ENCODE data around the gene MAP2K2.
A peak's percentile ranks its signal among the peaks of the same experiment; 100 is the strongest.
"Not testable (repeated sequence)": the region's sequence is repeated elsewhere in the genome, so short reads cannot be mapped to it uniquely, and the experiment has no call there.

The MAP2K2 gene

DNA sequence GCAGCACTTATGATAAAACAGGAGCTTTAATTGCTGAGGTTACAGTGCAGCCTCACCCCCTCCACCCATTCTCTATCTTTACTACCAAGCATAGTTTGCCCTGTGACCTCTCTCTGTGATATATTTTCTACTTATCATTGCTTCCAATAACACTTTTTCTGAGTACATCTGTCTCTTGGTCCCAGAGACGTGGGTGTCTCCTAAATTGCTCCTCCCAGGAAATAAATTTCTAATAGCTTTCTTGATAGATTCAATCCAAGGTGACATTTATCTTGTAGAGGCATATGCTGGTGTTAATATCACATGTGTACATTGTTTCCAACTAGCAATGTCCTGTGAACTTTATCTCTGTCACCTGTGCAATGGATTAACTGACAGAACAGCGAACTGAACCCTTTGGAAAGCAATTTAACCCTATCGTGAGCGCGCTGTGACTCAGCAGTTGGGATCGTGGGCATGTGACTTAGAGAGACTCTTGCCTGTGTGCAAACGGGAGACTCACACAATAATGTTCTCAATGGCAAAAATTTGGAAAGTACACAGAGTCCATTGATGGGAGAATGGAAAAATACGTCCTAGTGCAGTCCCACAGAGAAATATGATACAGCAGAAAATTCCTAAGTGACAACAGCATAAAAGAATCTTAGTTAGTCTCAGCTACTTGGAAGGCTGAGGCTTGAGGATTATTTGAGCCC, 7.0 kb upstream of the MAP2K2 start:
- DNase-seq (ENCODE audit: low read depth in 2 of 2) = no peak

GRCh38 chr19:4129050-4129449, 5.1 kb upstream of the MAP2K2 start:
- not testable (repeated sequence) for DNase-seq (ENCODE audit: low read depth in 2 of 2)

GRCh38 chr19:4127322-4127721, 3.4 kb upstream of the MAP2K2 start:
- not testable (repeated sequence) for DNase-seq (ENCODE audit: low read depth in 2 of 2)

DNA sequence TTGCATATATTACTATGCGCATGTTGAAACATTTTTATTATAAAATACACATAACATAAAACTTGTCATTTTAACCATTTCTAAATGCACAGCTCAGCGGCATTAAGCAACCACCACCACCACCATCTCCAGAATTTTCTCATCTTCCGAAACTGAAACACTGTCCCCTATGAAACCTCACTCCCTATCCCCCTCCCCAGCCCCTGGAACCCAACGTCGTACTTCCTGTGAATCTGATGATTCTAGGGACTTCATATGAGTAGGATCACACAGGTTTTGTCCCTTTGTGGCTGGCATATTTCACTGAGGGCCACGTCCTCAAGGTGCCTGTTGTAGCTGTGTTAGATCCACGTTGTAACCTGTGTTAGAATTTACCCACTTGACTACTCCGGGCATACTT, 716 bp upstream of the MAP2K2 start:
- DNase-seq (ENCODE audit: low read depth in 2 of 2) = no peak

- DNase-seq (ENCODE audit: low read depth in 2 of 2) = no peak
Measured at GRCh38 chr19:4122480-4122879, 1.4 kb downstream of the MAP2K2 start.

DNA sequence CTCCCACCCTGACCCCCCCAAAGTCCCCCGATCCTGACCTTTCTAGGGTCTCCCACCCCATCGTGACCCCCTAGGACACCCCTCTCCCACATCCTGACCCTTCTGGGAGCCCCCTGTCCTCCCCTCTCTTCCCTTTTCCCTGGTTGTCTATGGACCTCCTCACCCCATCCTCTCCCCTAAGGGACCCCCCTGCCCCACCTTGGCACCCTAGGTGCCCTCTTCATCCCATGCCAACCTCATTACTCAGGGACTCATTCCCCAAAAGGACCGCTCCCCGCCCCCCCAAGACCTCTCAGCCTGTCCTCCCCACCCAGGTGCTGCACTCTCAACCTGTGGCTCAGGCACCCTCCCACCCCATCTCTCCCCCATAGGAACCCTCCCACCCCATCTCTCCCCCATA, 2.1 kb downstream of the MAP2K2 start:
- no peak for DNase-seq (ENCODE audit: low read depth in 2 of 2)

DNA sequence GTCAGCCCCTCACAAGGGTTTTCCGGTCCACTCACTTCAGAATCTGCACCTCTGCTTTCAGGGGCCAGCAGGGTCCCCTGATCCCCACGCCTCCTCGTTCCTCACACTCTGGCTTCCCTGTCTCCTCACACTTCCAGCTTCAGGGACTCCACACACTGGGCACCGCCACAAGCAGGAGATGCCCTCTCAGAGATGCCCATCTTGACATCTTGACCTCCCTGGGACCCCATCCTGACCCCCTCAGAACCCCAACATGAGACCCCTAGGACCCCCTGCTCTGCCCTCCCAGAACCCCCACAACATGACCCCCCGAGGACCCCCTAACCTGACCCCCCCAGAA, 2.7 kb downstream of the MAP2K2 start:
- no peak for DNase-seq (ENCODE audit: low read depth in 2 of 2)

- no peak for DNase-seq (ENCODE audit: low read depth in 2 of 2)
Measured at GRCh38 chr19:4120559-4121272, 3.2 kb downstream of the MAP2K2 start.

DNA sequence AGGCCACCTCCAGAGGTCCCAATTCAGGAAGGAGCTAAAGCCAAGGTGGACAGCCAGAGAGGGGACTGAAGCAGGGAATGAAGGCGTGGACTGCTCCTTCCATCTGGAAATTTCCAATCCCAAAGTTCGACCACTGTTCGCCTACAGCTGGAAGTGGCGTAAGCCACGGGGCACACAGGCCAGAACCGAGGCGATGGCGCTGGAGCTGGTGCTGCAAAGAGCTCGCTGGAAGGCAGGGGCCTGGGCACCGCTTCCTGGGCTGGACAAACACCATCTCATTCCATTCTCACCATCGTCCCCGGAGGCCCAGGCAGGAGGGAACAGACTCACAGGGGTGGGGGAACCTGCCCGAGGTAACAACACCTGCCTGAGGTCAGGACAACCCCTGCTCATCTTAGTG, 4.2 kb downstream of the MAP2K2 start:
- no peak for DNase-seq (ENCODE audit: low read depth in 2 of 2)

- no peak for DNase-seq (ENCODE audit: low read depth in 2 of 2)
Measured at GRCh38 chr19:4115818-4116385, 8.0 kb downstream of the MAP2K2 start.

GRCh38 chr19:4115050-4115817, 8.7 kb downstream of the MAP2K2 start:
- peak in 1 of 2 donors; percentile 30 for DNase-seq (ENCODE audit: low read depth in 2 of 2)

- no peak for DNase-seq (ENCODE audit: low read depth in 2 of 2)
Measured at GRCh38 chr19:4114181-4114580, 9.7 kb downstream of the MAP2K2 start.

- DNase-seq (ENCODE audit: low read depth in 2 of 2) = no peak
Measured at GRCh38 chr19:4113398-4114088, 10.4 kb downstream of the MAP2K2 start.

DNA sequence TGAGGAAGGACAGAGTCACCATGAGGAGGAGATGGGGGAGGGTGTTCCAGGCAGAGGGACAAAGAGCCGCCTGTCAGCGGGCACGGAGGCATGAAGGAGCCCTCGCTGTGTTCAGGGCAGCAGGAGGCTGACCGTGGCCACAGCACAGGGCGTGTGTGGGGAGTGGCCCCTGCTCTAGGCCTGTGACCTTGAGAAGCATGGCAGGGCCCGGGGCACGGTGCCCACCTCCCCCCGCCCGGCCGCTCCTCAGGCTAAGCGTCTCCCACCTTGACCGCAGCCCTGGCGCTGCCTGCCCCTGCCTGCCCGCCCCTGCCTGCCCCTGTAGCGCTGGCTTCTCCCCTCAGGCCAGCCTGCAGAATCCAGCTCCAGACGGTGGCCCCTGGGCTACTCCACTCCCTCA, 11.6 kb downstream of the MAP2K2 start:
- no peak for DNase-seq (ENCODE audit: low read depth in 2 of 2)

GRCh38 chr19:4109626-4109945, 14.3 kb downstream of the MAP2K2 start:
- no peak for DNase-seq (ENCODE audit: low read depth in 2 of 2)

DNA sequence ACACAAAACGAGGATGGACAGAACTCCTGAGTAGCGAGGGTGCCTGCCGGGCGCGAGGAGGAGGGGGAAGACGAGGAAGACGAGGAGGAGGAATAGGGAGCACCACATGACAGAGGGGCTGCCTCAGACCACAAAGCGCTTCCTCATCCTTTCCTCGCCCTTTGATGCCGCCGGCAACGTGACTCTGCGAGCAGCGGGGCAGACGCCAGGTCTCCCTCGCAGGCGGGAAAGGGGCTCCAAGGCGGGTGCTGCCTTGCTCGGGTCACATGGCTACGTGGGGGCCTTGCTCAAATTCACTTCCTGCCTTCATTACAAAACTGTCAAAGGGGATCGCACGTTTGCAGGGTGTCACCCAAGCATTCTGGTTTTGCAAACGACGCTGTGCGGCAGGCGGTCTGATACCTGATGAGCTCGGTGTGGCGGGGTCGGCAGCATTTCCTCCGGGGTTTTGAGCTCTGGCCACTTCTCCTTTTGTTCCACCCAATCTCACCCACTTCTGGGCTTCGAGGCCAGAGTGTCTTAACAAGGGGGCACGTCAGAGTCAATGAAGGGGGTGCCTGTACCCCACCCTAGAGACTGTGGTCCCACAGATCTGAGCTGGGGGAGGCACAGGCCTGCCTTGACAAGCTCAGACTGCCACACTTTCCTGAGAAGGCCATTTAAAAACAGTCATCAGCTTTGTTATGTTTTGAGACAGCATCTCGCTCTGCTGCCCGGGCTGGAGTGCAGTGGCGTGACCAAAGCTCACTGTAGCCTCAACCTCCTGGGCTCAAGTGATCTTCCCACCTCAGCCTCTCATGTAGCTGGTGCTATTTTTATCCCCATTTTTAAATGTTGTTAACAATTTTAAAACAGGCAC, 14.9 kb downstream of the MAP2K2 start:
- DNase-seq (ENCODE audit: low read depth in 2 of 2) = peak; percentile 41 to 65

GRCh38 chr19:4103080-4103433, 20.9 kb downstream of the MAP2K2 start:
- no peak for DNase-seq (ENCODE audit: low read depth in 2 of 2)

DNA sequence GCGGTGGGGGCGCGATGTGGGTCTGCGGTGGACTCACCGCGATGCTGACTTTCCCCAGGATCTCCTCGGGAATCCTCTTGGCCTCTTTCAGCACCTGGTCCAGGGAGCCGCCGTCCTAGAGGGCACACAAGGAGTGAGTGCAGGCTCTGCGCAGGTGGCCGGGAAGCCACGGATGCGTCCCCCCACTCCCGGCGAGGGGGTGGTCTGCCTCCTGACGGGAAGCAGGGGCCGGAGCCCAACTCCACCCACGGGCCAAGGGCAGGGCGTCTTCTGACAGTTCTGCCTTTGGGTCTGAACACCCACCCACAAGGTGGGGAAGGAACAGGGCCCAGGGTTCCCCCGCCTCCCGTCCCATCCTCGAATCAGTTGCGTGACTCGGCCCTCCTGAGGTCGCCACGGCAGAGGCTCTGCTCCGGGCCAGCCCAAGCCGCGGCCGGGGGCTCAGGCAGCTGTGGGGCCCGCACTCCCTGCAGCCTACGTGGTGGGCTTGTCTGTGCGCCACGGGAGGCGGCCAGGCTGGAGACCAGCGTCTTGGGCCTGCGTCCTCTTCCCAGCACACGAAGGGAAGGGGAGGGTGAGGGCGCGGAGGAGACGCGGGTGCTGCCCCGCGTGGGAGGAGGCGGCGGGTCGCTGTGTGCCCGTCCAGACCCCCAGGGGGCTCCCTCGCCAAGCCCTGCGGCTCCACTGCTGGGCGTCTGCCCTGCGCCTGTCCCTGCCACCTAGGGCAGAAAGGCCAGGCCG, 21.4 kb downstream of the MAP2K2 start:
- no peak for DNase-seq (ENCODE audit: low read depth in 2 of 2)

GRCh38 chr19:4101496-4101770, 22.5 kb downstream of the MAP2K2 start:
- DNase-seq (ENCODE audit: low read depth in 2 of 2) = no peak

- no peak for DNase-seq (ENCODE audit: low read depth in 2 of 2)
Measured at GRCh38 chr19:4100647-4101495, 23.1 kb downstream of the MAP2K2 start.

Measured in stimulated activated CD8-positive, alpha-beta memory T cell treated with anti-CD3 and anti-CD28 coated beads, Interleukin-15, amount 100 ng/mL, for 4 hours (primary cell).